Ishikawa (cell line): ENCODE measurements around the gene IMMP2L.

ENCODE experiments used
- CEBPB ChIP-seq: IDR thresholded peaks from 2 replicates; pipeline ENCODE4 v1.6.1; 2012
- CREB1 ChIP-seq: IDR thresholded peaks from 2 replicates; pipeline ENCODE4 v1.6.1; 2012; ENCODE audit warnings: low read depth
- EGR1 ChIP-seq: IDR thresholded peaks from 2 replicates; pipeline ENCODE4 v1.6.1; 2012
- EP300 ChIP-seq: IDR thresholded peaks from 2 replicates; pipeline ENCODE4 v1.6.1; 2012; ENCODE audit warnings: borderline replicate concordance
- FOXM1 ChIP-seq: IDR thresholded peaks from 2 replicates; pipeline ENCODE4 v1.6.1; 2012; ENCODE audit warnings: low read depth, borderline replicate concordance
- NFIC ChIP-seq: IDR thresholded peaks from 2 replicates; pipeline ENCODE4 v1.6.1; 2012
- RAD21 ChIP-seq: IDR thresholded peaks from 2 replicates; pipeline ENCODE4 v1.6.1; 2012; ENCODE audit warnings: low read depth
- REST ChIP-seq: IDR thresholded peaks from 2 replicates; pipeline ENCODE4 v1.6.1; 2012; ENCODE audit warnings: low read depth, mild to moderate bottlenecking
- TAF1 ChIP-seq: IDR thresholded peaks from 2 replicates; pipeline ENCODE4 v1.6.1; 2012; ENCODE audit warnings: low read depth, mild to moderate bottlenecking
- TCF12 ChIP-seq: IDR thresholded peaks from 2 replicates; pipeline ENCODE4 v1.6.1; 2012; ENCODE audit warnings: low read depth
- TEAD4 ChIP-seq: IDR thresholded peaks from 2 replicates; pipeline ENCODE4 v1.6.1; 2012
- YY1 ChIP-seq: IDR thresholded peaks from 2 replicates; pipeline ENCODE4 v1.6.1; 2012; ENCODE audit warnings: low read depth
- TF ChIP-seq, protein P1 (sequence below): IDR thresholded peaks from 2 replicates; pipeline ENCODE4 v1.6.1; 2012

- no peak for TF ChIP-seq TEAD4
- TF ChIP-seq, protein P1, sequence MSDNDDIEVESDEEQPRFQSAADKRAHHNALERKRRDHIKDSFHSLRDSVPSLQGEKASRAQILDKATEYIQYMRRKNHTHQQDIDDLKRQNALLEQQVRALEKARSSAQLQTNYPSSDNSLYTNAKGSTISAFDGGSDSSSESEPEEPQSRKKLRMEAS = no peak
- no peak for TF ChIP-seq EGR1
- no peak for TF ChIP-seq TCF12
- TF ChIP-seq FOXM1 = no peak
- TF ChIP-seq YY1 = no peak
- TF ChIP-seq EP300 = no peak
- TF ChIP-seq CREB1 = no peak
- no peak for TF ChIP-seq RAD21
- TF ChIP-seq TAF1 = no peak
- TF ChIP-seq CEBPB = no peak
- no peak for TF ChIP-seq REST
- TF ChIP-seq NFIC = no peak
Observed at GRCh38 chr7:110760341-110760740, 802.0 kb downstream of the IMMP2L start.
